NCI-H748 treated with DMSO at 0.1 percent for 48 hours (cell line): ENCODE data around the gene TUT7.

ENCODE experiments used
- DNase-seq: peaks from one replicate; lab custom pipeline; 2025; lab: John Stamatoyannopoulos, UW

The TUT7 gene

DNA sequence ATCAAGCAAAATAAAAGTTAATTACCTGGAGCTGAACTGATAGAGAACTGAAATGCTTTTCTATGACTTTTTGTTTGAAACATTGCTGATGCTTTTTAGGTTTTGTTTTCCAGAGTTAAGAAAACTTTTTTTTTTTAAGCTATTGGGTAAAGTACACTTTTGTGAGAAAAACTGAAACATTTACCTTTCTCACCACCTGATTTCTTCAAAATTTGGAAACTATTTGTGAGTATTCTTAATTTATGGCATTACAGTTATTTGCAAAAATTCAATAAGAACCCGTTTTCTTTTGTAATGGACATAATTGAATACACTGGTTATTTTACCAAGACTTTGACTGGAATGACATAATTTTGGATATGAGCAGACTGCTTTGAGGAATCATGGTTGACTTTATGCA lies 101.3 kb downstream of the TUT7 start:
- DNase-seq: no peak

DNA sequence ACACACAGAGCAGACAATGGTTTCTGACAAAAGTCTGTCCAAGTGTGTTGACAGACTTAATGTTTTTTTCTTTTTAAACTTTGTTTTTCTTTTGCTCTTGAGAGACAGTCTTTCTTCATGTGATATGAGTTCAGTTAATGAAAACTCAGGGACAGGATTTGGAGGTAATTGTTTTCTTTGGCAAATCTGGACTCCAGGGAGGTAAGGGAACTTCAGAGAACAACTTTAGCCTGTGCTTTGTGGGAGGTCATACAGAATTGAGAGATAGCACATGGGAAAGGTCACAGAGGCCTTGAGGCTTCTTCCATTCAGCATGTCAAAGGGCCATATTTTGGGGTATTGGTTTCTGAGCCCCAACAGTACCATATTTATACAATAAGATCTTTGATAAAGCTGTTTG lies 104.1 kb downstream of the TUT7 start:
- no peak for DNase-seq

DNA sequence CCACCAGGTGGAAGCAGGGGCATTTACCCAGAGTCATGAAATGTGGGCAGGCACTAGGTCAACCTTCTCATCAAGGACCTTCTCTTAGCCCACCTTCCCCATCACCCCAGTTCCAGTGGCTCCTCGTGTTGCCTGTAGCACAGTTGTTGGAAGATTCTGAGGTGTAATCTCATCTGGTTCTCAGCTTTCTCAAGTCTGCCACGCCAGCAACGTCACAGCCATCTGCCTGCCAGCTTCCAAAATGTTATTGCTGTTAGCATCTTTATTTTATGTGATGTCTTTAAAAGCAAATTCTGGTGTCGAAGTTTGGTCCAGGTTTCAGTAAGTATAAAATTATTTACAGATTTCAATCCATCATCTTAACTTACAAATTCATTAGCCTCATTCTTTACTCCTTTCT lies 105.5 kb downstream of the TUT7 start:
- DNase-seq: no peak

DNA sequence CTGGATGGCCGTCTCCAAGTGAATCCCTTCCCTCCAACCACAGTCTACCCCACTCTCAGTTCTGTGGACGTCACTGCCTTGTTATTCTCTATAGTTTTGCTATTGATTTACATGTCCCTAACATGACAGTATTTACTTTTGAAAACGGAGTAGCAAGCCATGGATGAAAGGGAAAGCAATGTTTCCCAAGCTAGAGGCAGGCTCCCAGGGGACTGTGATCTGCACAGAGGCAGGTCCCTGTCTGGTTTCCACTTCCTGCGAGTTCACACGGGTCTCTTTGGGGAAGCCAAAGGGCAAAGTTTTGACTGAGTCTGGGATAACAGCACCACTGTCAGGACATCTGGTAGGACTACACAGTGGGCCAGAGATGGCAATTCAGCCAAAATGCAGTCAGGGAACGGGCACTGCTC lies 107.5 kb downstream of the TUT7 start:
- no peak for DNase-seq

DNA sequence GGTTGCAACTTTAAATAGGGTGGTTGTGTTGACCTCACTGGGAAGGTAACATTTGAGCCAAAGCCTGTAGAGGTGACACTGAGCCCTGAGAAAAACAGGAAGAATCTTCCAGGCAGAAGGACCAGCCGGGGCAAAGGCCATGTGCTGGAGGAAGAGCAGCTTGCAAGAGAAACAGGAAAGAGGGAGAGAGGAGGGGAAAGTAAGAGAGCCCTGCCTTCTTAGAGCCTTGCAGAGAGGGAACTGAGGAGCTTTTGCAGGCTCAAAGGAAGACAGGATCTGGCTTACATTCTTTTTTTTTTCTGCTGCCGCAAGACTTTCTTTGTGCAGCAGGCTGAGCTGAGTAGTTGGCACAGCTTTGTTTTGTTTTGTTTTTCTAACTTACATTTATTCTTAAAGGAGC lies 112.1 kb downstream of the TUT7 start:
- DNase-seq: no peak

DNA sequence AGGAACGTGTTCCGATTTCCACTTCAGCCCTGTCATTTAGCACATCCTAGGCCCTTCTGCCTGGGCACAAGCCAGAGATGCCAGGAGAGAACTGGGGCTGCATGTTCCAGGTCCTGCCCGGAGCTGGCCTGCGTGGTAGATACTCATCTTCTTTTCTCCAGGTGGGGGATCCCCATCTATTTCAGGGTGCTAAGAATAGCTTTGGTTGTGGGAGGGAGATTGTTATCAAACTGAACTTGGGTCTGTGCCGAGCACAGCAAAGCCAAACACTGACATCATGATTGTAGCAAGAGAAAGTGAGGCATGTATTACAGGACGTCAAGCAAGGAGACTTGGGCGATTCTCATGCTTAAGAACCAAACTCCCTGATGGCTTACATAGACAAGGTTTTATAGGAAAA lies 113.0 kb downstream of the TUT7 start:
- DNase-seq: no peak

DNA sequence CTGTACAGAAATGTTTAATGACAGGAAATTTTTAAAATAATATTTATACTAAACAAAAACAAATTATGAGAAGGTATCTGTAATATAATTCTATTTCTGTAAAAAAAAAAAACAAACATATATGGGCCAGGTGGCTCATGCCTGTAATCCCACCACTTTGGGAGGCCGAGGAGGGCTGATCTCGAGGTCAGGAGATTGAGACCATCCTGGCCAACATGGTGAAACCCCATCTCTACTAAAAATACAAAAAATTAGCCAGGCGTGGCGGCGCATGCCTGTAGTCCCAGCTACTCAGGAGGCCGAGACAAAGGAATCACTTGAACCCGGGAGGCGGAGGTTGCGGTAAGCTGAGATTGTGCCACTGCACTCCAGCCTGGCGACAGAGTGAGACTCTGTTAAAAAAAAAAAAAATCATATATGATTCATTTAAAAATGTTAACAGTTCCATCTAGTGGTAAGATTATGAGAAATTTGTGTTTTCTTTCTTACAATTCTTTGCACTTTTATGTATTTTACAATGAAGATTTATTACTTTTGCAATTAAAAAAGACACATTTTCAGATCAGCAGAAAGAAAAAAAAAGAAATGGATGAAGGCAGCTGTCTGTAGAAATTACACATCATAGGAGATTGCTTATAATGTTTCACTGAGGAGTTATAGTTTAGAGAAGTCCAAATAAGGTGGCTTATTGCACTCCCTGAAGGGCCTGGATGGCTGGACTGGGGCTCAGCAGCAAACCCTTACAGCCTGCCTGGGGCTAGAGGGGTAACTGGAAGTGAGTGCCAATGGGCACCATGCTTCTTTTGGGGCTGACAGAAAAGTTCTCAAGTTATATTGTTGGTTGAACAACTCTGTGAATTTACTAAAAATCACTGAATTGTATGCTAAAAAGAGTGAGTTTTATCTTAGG lies 115.1 kb downstream of the TUT7 start:
- DNase-seq: no peak
